ENCODE measurements around the gene MRPL53. TPM values are rescaled to one million over a fixed set of nuclear protein-coding genes. Genes with fewer than 3 reads are reported as not detected.
A peak's percentile ranks its signal among the peaks of the same experiment; 100 is the strongest.
"Not testable (repeated sequence)": the region's sequence is repeated elsewhere in the genome, so short reads cannot be mapped to it uniquely, and the experiment has no call there.

MRPL53 gene
- polyA plus RNA-seq, 3 donors: 37.1 to 43.6 (median 38.9) TPM

GRCh38 chr2:74482801-74483674 is 10.6 kb upstream of the MRPL53 start, which contains the start of the genes CCDC142 and TTC31:
Gene CCDC142, minus strand, starts transcription at chr2:74482998. Its CDS starts 161 bp downstream, at chr2:74482837.
Gene TTC31, plus strand, starts transcription at chr2:74483081. Its CDS starts 15 bp downstream, at chr2:74483096.
- DNase-seq (ENCODE audit: low read depth in 3 of 3, low spot score in 2 of 3): peak; percentile 95 to 97 (median 96)

- no peak for DNase-seq (ENCODE audit: low read depth in 3 of 3, low spot score in 2 of 3)
Observed at GRCh38 chr2:74481961-74482800, 9.7 kb upstream of the MRPL53 start.

DNA sequence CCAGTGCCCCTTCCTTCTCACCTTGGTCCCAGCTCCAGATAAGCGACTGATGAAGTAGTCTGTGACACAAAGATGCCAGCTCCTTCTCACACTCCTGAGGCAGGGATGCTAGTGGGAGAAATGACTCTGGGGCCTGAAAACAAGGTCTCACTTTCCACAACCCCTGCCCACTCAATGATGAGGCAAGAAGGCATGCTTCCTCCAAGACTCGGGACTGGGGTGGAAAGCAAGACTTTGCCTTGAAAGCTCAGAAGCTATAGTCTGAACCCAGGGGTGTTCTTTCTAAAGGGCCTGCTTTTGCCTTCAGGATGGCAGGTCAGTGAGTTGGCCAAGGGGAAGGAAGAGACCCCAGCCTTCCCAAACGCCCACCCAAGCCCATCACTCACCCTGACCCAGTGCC is 9.0 kb upstream of the MRPL53 start:
- DNase-seq (ENCODE audit: low read depth in 3 of 3, low spot score in 2 of 3): no peak

GRCh38 chr2:74474899-74475298 is 2.4 kb upstream of the MRPL53 start:
- DNase-seq (ENCODE audit: low read depth in 3 of 3, low spot score in 2 of 3): no peak

DNA sequence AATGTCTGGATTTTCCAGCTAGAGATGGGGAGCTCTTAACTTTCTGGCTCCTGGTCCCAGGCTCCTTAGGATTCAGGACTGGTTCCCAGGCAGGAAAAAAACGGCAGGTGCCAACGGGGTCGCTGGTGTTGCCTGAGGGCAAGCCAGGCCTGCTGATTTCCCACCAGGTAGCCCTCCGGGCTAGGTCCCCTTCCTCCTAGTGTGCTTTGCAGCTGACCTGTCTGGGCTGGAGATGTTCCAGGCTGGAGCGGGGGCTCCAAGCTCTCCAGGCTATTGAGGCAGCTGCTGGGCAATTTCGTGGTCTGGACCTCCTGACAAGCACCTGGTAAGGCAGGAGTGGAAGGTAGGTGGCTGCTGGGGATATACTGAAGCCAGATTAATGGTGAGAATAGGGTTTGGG is 2.0 kb upstream of the MRPL53 start:
- no peak for DNase-seq (ENCODE audit: low read depth in 3 of 3, low spot score in 2 of 3)

- DNase-seq (ENCODE audit: low read depth in 3 of 3, low spot score in 2 of 3): no peak
Observed at GRCh38 chr2:74472945-74473258, 422 bp upstream of the MRPL53 start.

DNA sequence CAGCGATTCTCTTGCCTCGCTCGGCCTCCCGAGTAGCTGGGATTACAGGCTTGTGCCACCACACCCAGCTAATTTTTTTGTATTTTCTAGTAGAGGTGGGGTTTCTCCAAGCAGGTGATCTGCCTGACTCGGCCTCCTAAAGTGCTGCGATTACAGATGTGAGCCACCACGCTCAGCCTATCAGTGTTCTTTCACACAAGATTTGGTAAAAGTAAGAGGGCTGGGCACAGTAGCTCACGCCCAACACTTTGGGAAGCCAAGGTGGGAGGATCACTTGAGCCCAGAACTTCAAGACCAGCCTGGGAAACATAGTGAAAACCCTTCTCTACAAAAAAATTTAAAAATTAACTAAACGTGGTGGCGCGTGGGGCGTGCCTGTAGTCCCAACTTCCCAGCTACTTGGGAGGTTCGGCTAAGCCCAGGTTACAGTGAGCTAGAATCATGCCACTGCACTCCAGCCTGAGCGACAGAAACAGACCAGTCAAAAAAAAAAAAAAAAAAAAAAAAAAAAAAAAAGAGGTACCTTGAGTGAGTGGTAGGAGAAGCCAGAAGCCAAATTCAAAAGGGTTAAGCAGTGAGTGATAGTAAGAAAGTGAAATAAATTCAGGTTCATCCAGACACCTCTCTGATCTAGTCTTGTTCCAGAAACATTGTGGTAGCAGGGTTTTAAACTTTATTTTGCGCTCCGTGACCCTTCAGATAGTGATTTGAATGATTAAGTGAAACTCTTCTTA is 981 bp downstream of the MRPL53 start:
- DNase-seq (ENCODE audit: low read depth in 3 of 3, low spot score in 2 of 3): no peak

GRCh38 chr2:74470742-74471141 is 1.7 kb downstream of the MRPL53 start:
- not testable (repeated sequence) for DNase-seq (ENCODE audit: low read depth in 3 of 3, low spot score in 2 of 3)

- no peak for DNase-seq (ENCODE audit: low read depth in 3 of 3, low spot score in 2 of 3)
Observed at GRCh38 chr2:74464406-74464805, 8.1 kb downstream of the MRPL53 start.

- DNase-seq (ENCODE audit: low read depth in 3 of 3, low spot score in 2 of 3): no peak
Observed at GRCh38 chr2:74462786-74463105, 9.7 kb downstream of the MRPL53 start.

GRCh38 chr2:74462054-74462785 is 10.3 kb downstream of the MRPL53 start:
- no peak for DNase-seq (ENCODE audit: low read depth in 3 of 3, low spot score in 2 of 3)

DNA sequence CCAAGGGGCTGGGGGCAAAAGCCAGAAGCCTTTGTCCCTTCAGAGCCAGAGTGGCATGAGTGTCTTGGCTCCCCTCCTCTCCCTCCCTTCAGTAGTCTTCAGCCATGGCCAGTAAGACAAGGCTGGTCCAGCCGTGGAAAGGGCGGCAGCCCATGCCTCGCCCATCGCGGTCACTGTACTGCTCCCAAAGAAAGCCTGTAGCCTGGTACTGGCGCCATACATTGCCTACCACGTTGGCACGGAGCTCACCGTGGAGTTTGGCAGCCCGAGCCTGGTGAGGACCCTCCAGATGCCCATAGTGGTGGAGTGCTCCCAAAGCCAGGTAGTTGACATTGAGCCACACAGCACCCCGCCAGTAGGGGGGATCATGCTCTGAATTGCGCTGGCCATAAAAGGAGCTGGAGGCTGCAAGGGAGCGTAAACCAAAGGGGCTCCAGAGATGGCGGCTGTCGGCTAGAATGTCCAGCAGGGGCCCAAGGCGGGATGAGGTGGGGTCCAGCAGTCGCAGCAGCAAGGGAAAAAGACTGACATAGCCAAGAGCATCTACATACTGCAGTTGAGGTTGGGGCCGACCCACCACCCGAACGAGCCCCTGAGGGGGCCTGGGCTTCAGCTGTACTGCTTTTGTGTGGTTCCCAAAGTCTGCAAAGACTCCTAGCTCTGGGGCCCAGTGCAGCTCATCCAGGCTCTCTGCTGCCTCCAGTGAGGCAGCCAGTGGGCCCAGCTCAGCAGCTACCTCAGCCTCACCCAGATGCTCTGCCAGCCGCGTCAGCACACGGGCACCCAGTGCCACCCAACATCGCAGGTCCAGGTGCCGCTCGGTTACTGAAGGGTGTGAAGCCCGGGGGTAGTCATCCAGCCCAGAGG is 11.1 kb downstream of the MRPL53 start:
- DNase-seq (ENCODE audit: low read depth in 3 of 3, low spot score in 2 of 3): no peak

- DNase-seq (ENCODE audit: low read depth in 3 of 3, low spot score in 2 of 3): not testable (repeated sequence)
Observed at GRCh38 chr2:74460187-74460586, 12.3 kb downstream of the MRPL53 start.

GRCh38 chr2:74459503-74460118 is 12.9 kb downstream of the MRPL53 start:
- not testable (repeated sequence) for DNase-seq (ENCODE audit: low read depth in 3 of 3, low spot score in 2 of 3)

- DNase-seq (ENCODE audit: low read depth in 3 of 3, low spot score in 2 of 3): no peak
Observed at GRCh38 chr2:74458938-74459363, 13.5 kb downstream of the MRPL53 start.

DNA sequence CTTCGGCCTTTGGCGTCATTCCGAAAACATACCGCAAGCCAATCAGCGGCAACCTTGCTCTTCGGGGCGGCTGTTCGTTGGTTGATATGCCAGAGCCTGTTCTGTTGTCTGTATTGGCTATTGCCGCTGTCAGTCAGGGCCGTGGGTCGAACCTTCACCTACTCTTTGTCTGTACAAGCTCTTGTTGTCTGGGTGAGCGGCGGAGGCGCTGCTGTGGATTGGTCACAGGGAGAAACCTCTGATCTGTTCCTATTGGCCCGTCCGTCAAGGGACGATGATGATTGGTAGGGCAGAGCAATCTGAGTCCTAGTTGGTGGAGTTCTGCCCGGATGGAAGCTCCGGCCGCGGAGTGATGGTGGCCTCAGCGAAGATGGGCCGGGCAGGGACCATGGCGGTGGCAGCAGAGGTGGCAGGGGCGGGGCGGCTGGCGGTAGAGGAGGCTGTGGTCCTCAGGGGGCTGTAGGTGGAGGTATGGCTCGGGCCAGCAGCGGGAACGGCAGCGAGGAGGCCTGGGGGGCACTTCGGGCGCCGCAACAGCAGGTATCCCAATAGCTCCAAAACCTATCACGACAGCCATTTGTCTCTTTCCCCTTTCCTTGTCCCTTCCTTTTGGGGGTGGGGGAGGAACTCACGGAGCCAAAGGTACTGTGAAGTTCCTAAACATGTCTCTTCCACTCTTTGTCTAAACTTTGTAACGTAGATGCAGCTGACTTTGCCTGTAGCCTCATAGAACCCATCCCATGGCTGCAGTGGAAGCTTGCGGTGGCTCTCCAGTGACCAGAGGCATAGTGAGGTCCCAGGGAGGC is 14.1 kb downstream of the MRPL53 start, which contains the start of gene WBP1:
Gene WBP1, plus strand, starts transcription at position 307 of the 806 bp plus-strand sequence. Its CDS starts 165 bp downstream, at position 472.
- DNase-seq (ENCODE audit: low read depth in 3 of 3, low spot score in 2 of 3): peak; percentile 99 to 100 (median 100)

DNA sequence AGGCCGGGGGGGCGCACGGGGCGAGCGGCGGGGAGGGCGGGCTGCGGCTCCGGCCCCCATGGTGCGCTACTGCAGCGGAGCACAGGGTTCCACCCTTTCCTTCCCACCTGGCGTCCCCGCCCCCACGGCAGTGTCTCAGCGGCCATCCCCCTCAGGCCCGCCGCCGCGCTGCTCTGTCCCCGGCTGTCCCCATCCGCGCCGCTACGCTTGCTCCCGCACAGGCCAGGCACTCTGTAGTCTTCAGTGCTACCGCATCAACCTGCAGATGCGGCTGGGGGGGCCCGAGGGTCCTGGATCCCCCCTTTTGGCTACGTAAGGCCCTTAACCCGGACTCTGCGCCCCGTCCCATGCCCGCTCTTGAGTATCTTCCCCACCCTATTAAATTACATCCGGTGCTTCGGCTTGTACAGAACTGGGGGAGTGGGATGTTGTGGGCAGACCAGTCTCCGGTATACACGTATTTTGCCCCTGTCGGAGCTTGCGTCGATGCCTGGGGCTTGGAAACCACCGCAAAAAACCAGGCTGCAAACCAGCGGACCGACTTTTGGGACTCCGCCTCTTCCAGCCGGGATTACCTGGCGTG is 14.8 kb downstream of the MRPL53 start:
- DNase-seq (ENCODE audit: low read depth in 3 of 3, low spot score in 2 of 3): no peak

DNA sequence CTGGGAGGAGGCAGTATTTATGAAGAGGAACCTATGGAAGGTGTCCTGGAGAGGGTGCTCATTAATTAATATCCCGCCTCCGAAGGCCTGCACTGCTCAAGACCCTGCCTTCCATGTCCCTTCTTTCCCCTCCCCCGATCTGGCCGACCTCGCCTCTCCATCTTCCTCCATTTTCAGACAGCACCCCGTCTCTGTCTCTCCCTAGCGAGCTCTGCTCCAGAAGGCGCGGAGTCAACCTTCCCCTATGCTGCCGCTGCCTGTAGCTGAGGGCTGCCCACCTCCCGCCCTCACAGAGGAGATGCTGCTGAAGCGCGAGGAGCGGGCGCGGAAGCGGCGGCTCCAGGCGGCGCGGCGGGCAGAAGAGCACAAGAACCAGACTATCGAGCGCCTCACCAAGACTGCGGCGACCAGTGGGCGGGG is 15.3 kb downstream of the MRPL53 start:
- DNase-seq (ENCODE audit: low read depth in 3 of 3, low spot score in 2 of 3): no peak
